Measurements from ENCODE around the gene PPP4R3B. TPM values are rescaled to one million over a fixed set of nuclear protein-coding genes. Genes with fewer than 3 reads are reported as not detected.
"Not testable (repeated sequence)": the region's sequence is repeated elsewhere in the genome, so short reads cannot be mapped to it uniquely, and the experiment has no call there.

Gene PPP4R3B
- total RNA-seq, 1 donor from 2014 or later: 22.9 TPM

GRCh38 chr2:55607717-55608116 lies 9.7 kb downstream of the PPP4R3B start:
- H3K9me3 ChIP-seq (replicated peaks): no peaks in the 10 kb centered on the region
- H3K4me3 ChIP-seq: no peak overlapping the region
- intact Hi-C loops (cut with micrococcal nuclease): no loop called here
- H3K27me3 ChIP-seq (ENCODE audit: low read depth): no peaks in the 10 kb centered on the region
- DNase-seq: no peak
- no peak for TF ChIP-seq CTCF (IDR thresholded peaks at IDR 0.05; ENCODE audit: borderline replicate concordance)
- H3K4me1 ChIP-seq: peaks cover 51% of the 10 kb centered on the region
- H3K36me3 ChIP-seq: peaks cover 33% of the 10 kb centered on the region
- no peak overlapping the region for H3K27ac ChIP-seq (replicated peaks)

GRCh38 chr2:55604027-55604565 lies 13.3 kb downstream of the PPP4R3B start:
- TF ChIP-seq CTCF (IDR thresholded peaks at IDR 0.05; ENCODE audit: borderline replicate concordance): no peak
- Histone ChIP-seq H3K27me3 (ENCODE audit: low read depth) (no peaks in the 10 kb centered on the region), H3K9me3 (replicated peaks) (no peaks in the 10 kb centered on the region), H3K27ac (replicated peaks) (no peak overlapping the region), H3K4me3 (no peak overlapping the region), H3K4me1 (peaks cover 46% of the 10 kb centered on the region), H3K36me3 (peaks cover 22% of the 10 kb centered on the region)
- intact Hi-C loops (cut with micrococcal nuclease): no loop called here
- no peak for DNase-seq

- H3K27ac ChIP-seq (replicated peaks): no peak overlapping the region
Measured at GRCh38 chr2:55601849-55602248, 15.6 kb downstream of the PPP4R3B start.

GRCh38 chr2:55598056-55598795 lies 19.2 kb downstream of the PPP4R3B start:
- no peak overlapping the region for H3K4me3 ChIP-seq
- no peak for DNase-seq
- peaks cover 15% of the 10 kb centered on the region for H3K4me1 ChIP-seq
- no peak for TF ChIP-seq CTCF (IDR thresholded peaks at IDR 0.05; ENCODE audit: borderline replicate concordance)
- H3K36me3 ChIP-seq: peaks cover 44% of the 10 kb centered on the region
- intact Hi-C loops (cut with micrococcal nuclease): no loop called here
- H3K27me3 ChIP-seq (ENCODE audit: low read depth): no peaks in the 10 kb centered on the region
- H3K9me3 ChIP-seq (replicated peaks): no peaks in the 10 kb centered on the region
- no peak overlapping the region for H3K27ac ChIP-seq (replicated peaks)

More at GRCh38 chr2:55601849-55602248, 15.6 kb downstream of the PPP4R3B start:
- intact Hi-C loops (cut with micrococcal nuclease): no loop called here
- Histone ChIP-seq H3K4me1 (peaks cover 31% of the 10 kb centered on the region), H3K4me3 (no peak overlapping the region), H3K36me3 (peaks cover 43% of the 10 kb centered on the region), H3K9me3 (replicated peaks) (no peaks in the 10 kb centered on the region), H3K27me3 (ENCODE audit: low read depth) (no peaks in the 10 kb centered on the region)
- no peak for DNase-seq
- no peak for TF ChIP-seq CTCF (IDR thresholded peaks at IDR 0.05; ENCODE audit: borderline replicate concordance)

- H3K4me1 ChIP-seq; H3K27me3 ChIP-seq (ENCODE audit: low read depth); H3K9me3 ChIP-seq (replicated peaks); DNase-seq; H3K4me3 ChIP-seq; H3K27ac ChIP-seq (replicated peaks); intact Hi-C loops (cut with micrococcal nuclease): not testable (repeated sequence)
- H3K36me3 ChIP-seq: peaks cover 35% of the 10 kb centered on the region
Measured at GRCh38 chr2:55596795-55597194, 20.6 kb downstream of the PPP4R3B start.

- DNase-seq: no peak
- H3K4me3 ChIP-seq: no peak overlapping the region
- H3K27ac ChIP-seq (replicated peaks): no peak overlapping the region
- H3K36me3 ChIP-seq: peaks cover 35% of the 10 kb centered on the region
- intact Hi-C loops (cut with micrococcal nuclease): no loop called here
- no peaks in the 10 kb centered on the region for H3K9me3 ChIP-seq (replicated peaks)
- no peaks in the 10 kb centered on the region for H3K4me1 ChIP-seq
- no peaks in the 10 kb centered on the region for H3K27me3 ChIP-seq (ENCODE audit: low read depth)
- TF ChIP-seq CTCF (IDR thresholded peaks at IDR 0.05; ENCODE audit: borderline replicate concordance): no peak
Measured at GRCh38 chr2:55595536-55595935, 21.9 kb downstream of the PPP4R3B start.
